ENCODE data around the gene HES5. TPM values are rescaled to one million over a fixed set of nuclear protein-coding genes. Genes with fewer than 3 reads are reported as not detected.

The HES5 gene
- total and polyA plus RNA-seq, 2 of the 13 experiments (the other 11 are each of a cell fraction or from before 2014, with no cell fraction given) = not detected

DNA sequence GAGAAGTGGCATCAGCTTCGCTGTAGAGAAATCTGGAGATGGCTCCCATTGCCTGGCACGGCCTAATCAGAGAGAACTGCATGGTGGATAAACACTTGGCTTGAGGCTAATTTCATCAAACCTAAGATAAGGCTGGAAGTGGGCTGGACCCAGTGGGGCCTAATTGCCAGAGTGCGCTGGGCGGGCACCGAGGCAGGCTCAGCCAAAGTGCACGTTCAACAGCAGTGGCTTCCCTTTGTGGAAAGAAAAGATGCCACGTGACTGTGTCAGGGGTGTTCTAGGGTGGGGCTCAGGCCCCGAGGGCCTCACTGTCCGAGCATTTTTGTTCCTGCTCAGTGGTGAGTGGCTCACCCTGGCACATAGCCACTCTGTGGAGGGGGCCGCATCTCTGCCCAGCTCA lies 48.2 kb downstream of the HES5 start:
- in situ Hi-C loops (cut with HindIII; ENCODE audit: extremely low pct_ligation_motif_present, low pct_unique_long_range_greater_than_20kb) = no loop called here
- no peak overlapping the region for H2AFZ ChIP-seq (ENCODE audit: low read length)
- H3K36me3 ChIP-seq (replicated peaks in 1 of 2; ENCODE audit: control insufficient read depth in 1 of 2, insufficient read depth in 2 of 2, low read length in 2 of 2) = no peaks in the 10 kb centered on the region
- ChIA-PET POLR2A (no interaction called here), CTCF (ENCODE audit: low intra/inter-chr PET ratio, low total read pairs) (no interaction called here)
- DNase-seq (ENCODE audit: low spot score) (no peak), ATAC-seq (no peak), FAIRE-seq (no peak)
- H4K20me1 ChIP-seq (ENCODE audit: insufficient read depth, low read length) = no peaks in the 10 kb centered on the region
- no peak overlapping the region for H3K4me2 ChIP-seq (ENCODE audit: low read depth, low read length)
- H3K27ac ChIP-seq (ENCODE audit: extremely low read length, insufficient read depth, low read length) = no peak overlapping the region
- TF ChIP-seq, protein P1, sequence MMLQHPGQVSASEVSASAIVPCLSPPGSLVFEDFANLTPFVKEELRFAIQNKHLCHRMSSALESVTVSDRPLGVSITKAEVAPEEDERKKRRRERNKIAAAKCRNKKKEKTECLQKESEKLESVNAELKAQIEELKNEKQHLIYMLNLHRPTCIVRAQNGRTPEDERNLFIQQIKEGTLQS (CRISPR knock-in tag; IDR thresholded peaks at IDR 0.05) = no peak
- TF ChIP-seq ELF4 (CRISPR knock-in tag; IDR thresholded peaks at IDR 0.05; ENCODE audit: borderline replicate concordance) = no peak
- no peak for TF ChIP-seq FOXO1 (CRISPR knock-in tag; IDR thresholded peaks at IDR 0.05)
- TF ChIP-seq, protein P2, sequence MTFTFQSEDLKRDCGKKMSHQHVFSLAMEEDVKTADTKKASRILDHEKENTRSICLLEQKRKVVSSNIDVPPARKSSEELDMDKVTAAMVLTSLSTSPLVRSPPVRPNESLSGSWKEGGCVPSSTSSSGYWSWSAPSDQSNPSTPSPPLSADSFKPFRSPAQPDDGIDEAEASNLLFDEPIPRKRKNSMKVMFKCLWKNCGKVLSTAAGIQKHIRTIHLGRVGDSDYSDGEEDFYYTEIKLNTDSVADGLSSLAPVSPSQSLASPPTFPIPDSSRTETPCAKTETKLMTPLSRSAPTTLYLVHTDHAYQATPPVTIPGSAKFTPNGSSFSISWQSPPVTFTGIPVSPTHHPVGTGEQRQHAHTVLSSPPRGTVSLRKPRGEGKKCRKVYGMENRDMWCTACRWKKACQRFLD (CRISPR knock-in tag; IDR thresholded peaks at IDR 0.05; ENCODE audit: borderline replicate concordance) = no peak
- no peak for TF ChIP-seq ZNF24 (IDR thresholded peaks at IDR 0.05)
- no peak for TF ChIP-seq CAMTA2 (CRISPR knock-in tag; IDR thresholded peaks at IDR 0.05; ENCODE audit: borderline replicate concordance)
- TF ChIP-seq ZNF841 (CRISPR knock-in tag; IDR thresholded peaks at IDR 0.05; ENCODE audit: borderline replicate concordance) = no peak
- TF ChIP-seq HNRNPL (IDR thresholded peaks at IDR 0.05; ENCODE audit: low read depth, low read length) = no peak
- TF ChIP-seq NFRKB (IDR thresholded peaks at IDR 0.05) = no peak
- TF ChIP-seq NKX3-1 (CRISPR knock-in tag; IDR thresholded peaks at IDR 0.05) = no peak
- TF ChIP-seq SIX4 (CRISPR knock-in tag; IDR thresholded peaks at IDR 0.05) = no peak
- no peak for TF ChIP-seq SNRNP70 (IDR thresholded peaks at IDR 0.05; ENCODE audit: low read depth, low read length)
- TF ChIP-seq BRF2 (CRISPR knock-in tag; IDR thresholded peaks at IDR 0.05) = no peak
- no peak for TF ChIP-seq BRCA1 (CRISPR knock-in tag; IDR thresholded peaks at IDR 0.05)
- TF ChIP-seq NONO (IDR thresholded peaks at IDR 0.05) = no peak
- no peak for TF ChIP-seq NONO (CRISPR knock-in tag; conservative IDR thresholded peaks at IDR 0.05)
- TF ChIP-seq KLF16 (CRISPR knock-in tag; IDR thresholded peaks at IDR 0.05) = no peak
- TF ChIP-seq ZNF143 (CRISPR knock-in tag; IDR thresholded peaks at IDR 0.05) = no peak
- 22% methylated on average over 2 of the region's 10 CpGs for WGBS (ENCODE audit: low lambda C conversion rate)
- no peak overlapping the region for H3K9ac ChIP-seq (ENCODE audit: insufficient read depth, low read depth, low read length)
- H3K79me2 ChIP-seq (ENCODE audit: insufficient read depth, low read length) = no peaks in the 10 kb centered on the region
- no TSS peak for BruUV-seq (replicated peaks)
- H3K4me3 ChIP-seq (replicated peaks in 1 of 3; ENCODE audit: insufficient read depth in 1 of 3, low read depth in 2 of 3, low read length in 3 of 3) = no peak overlapping the region
- H3K4me1 ChIP-seq (ENCODE audit: insufficient read depth, low read length) = peaks cover 11% of the 10 kb centered on the region; the same call in 1 of the 2 replicates
- H3K27me3 ChIP-seq (ENCODE audit: control insufficient read depth in 1 of 2, insufficient read depth in 2 of 2, low read length in 2 of 2) = peaks cover 6 to 33% of the 10 kb centered on the region in 2 experiments; a peak in 4 of 5 replicates
- no peaks in the 10 kb centered on the region for H3K9me3 ChIP-seq (ENCODE audit: low read length)
- intact Hi-C loops (cut with micrococcal nuclease; ENCODE audit: unreplicated experiment) = no loop called here

Data from HepG2 (cell line).